GM12875 (cell line): ENCODE measurements around the gene UBAC2.

Experiments
- H3K4me3 ChIP-seq: one replicate; pipeline ENCODE4 v1.5.1; 2011; ENCODE audit warnings: low read depth, low read length, control low read depth
- CTCF ChIP-seq: IDR thresholded peaks from 2 replicates; pipeline ENCODE4 v1.5.1; 2011; ENCODE audit warnings: low read depth, mild to moderate bottlenecking, control low read depth, inconsistent platforms, low read length, moderate library complexity, borderline replicate concordance; ENCODE audit not compliant: insufficient read depth

UBAC2 gene

GRCh38 chr13:99278200-99278599 lies 77.5 kb downstream of the UBAC2 start:
- TF ChIP-seq CTCF, result no peak
- no peak overlapping the region for H3K4me3 ChIP-seq

- TF ChIP-seq CTCF, result no peak
- no peak overlapping the region for H3K4me3 ChIP-seq
Observed at GRCh38 chr13:99278843-99279242, 78.2 kb downstream of the UBAC2 start.

- H3K4me3 ChIP-seq, result no peak overlapping the region
- TF ChIP-seq CTCF, result no peak
Observed at GRCh38 chr13:99279637-99280036, 79.0 kb downstream of the UBAC2 start.

GRCh38 chr13:99280166-99280565 lies 79.5 kb downstream of the UBAC2 start:
- no peak for TF ChIP-seq CTCF
- H3K4me3 ChIP-seq, result no peak overlapping the region

- no peak for TF ChIP-seq CTCF
- peak overlapping the region; percentile 6 for H3K4me3 ChIP-seq
Observed at GRCh38 chr13:99281811-99282263, 81.2 kb downstream of the UBAC2 start.

DNA sequence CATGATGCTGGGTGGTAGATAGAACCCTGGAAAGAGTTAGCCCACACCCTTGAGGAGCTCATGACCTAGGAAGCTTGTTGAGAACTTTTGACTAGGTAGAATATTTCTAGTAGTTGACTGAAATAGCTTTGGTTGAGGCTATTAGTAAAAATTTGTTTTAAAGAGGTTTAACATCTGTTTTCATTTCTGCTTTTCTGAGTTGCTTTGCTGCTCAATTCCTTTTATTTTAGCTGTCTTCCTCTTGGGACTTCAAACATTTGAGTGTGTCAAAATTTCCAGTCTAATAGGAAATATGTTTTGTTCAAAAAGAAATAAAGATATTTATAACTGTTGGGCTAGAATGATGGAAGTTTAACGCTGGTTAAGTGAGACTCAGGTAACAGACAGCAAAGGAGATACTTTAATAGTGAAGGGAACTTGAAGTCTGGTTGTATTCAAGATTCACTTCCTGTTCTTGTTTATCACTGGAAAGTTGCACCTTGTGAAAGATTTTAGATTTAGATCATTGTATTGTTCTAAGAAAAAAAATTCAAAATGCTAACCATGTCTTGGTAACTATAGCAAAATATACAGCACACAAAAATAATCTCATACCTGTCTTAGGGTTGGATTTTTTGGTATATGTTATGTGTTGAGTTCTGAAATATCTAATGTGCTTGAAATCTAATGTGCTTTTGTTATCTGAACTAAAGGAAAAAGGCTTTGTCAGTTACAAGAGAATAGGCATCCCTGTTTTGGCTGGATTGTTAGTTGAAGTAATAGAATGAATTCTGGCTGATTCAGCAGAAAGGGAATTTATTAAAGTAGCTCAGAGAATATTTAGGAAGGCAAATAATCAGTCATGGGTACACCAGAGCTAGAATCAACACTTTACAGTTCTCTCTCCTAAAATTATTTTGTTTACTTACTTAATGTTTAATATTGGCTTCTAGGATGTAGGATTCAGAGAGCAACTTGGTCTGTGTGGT lies 81.9 kb downstream of the UBAC2 start:
- no peak for TF ChIP-seq CTCF
- H3K4me3 ChIP-seq, result peak overlapping the region; percentile 6

DNA sequence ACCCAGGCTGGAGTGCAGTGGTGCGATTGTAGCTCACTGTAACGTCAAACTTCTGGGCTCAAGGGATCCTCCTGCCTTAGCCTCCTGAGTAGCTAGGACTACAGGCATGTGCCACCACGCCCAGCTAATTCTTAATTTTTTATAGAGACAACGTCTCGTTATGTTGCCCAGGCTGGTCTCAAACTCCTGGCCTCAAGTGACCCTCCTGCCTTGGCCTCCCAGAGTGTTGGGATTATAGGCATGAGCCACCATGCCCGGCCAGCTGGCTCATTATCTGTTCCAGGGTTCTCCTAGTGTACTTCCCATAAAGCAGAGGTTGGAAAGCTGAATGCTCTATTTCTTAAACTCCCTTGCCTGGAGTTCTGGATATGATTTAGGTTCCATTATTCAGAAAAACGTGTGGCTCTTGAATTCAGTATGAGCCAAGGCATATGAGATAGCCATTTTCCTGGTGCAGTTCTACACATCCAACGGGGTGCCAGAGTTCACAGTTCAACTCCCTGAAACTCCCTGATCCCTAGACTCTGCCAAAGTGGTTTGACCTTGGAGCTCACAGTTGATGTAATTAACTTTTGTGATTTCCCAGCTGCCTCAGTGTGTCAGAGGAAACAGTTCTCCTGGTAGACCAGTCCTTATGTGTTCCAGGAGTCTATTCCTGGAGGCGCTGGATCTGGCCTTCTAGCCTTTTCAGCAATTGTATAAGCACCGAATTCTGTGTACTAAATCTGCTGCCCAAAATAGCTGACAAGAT lies 85.0 kb downstream of the UBAC2 start:
- TF ChIP-seq CTCF, result no peak
- no peak overlapping the region for H3K4me3 ChIP-seq
